OCI-LY3 (cell line): ENCODE measurements around the gene UBE2QL1.

Experiments used
- EZH2phosphoT487 ChIP-seq: fragments of 200-600 bp; shearing (Covaris generic); IDR thresholded peaks from 2 replicates; pipeline ENCODE4 v1.6.1; 2018; ENCODE audit warnings: antibody characterized with exemption, mixed run types, low read depth
- TF ChIP-seq, protein P1 (sequence below): fragments of 200-600, 300-600 bp; sonication (generic); IDR thresholded peaks from 2 replicates; pipeline ENCODE4 v1.5.1; 2014; ENCODE audit warnings: antibody characterized with exemption, low read length, low read depth

DNA sequence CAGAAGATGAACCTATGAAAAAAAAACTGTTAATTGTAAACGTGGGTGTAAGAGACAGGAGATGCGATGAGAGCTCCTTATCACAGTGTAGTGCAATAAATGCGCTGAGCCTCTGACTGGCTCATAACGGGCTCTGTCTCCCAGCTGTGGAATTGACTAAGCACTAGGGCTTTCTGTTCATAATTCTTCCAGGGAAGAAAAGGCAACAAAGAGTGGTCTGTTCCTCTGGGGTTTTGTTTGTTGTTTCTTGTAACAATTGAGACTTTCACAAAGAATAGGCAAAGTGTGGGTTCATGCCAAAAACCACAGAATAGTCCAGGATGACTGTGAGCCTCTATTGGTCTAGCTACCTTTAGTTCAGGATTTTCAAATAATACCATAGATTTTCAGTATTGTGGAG is 39.4 kb downstream of the UBE2QL1 start:
- TF ChIP-seq, protein P1, sequence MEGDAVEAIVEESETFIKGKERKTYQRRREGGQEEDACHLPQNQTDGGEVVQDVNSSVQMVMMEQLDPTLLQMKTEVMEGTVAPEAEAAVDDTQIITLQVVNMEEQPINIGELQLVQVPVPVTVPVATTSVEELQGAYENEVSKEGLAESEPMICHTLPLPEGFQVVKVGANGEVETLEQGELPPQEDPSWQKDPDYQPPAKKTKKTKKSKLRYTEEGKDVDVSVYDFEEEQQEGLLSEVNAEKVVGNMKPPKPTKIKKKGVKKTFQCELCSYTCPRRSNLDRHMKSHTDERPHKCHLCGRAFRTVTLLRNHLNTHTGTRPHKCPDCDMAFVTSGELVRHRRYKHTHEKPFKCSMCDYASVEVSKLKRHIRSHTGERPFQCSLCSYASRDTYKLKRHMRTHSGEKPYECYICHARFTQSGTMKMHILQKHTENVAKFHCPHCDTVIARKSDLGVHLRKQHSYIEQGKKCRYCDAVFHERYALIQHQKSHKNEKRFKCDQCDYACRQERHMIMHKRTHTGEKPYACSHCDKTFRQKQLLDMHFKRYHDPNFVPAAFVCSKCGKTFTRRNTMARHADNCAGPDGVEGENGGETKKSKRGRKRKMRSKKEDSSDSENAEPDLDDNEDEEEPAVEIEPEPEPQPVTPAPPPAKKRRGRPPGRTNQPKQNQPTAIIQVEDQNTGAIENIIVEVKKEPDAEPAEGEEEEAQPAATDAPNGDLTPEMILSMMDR: no peak
- TF ChIP-seq EZH2phosphoT487: no peak
